HG02852 (cell line): ENCODE measurements around the gene CLHC1.
"Not testable (repeated sequence)": the region's sequence is repeated elsewhere in the genome, so short reads cannot be mapped to it uniquely, and the experiment has no call there.

Source experiments
- ATAC-seq: cut with Tn5 transposase; IDR thresholded peaks from one replicate; pipeline ENCODE4 v1.9.1; 2021; ENCODE audit warnings: mild to moderate bottlenecking, moderate library complexity; ENCODE audit not compliant: unreplicated experiment

CLHC1 gene

DNA sequence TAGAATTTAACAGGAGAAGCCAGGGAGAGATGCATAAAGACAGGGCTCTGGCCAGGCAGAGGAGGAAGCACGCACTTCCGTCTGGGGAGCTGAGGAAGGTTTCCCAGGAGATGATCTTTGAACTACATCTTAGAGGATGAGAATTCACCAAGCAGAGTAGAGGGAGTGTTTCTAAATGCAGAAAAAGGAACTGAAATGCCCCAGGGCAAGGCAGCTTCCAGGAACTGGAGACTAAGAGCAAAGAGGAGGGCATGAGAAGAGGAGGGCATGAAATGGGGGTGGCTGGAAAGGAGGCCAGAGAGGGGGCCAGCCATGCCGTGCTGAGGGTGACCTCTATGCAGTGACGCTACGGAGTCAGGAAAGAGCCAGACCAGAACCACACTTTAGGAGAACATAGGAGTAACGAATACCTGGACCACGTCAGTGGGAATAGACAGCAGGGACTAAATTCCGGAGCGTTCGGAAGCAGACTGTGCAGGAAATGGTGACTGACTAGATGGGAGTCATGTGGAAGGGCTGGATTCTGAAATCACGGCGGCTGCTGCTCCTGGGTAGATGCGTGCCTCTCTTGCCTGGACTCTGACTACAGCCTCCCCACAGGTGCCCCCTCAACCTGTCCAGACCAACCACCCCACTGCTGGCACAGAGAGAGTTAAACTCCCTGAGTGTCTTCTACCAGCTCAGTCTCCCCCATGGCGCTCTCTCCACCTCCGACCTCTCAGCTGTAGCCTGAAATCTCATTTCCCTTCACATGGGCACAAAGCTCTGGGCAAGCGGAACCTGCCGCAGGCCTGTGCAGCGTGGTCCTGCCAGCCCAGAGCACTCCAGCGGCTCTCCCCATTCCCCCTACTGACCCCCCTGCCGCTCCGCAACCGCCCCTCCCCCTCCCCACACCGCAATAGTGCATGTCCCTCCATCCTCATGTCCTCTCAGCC, 94.8 kb downstream of the CLHC1 start:
- ATAC-seq: no peak

DNA sequence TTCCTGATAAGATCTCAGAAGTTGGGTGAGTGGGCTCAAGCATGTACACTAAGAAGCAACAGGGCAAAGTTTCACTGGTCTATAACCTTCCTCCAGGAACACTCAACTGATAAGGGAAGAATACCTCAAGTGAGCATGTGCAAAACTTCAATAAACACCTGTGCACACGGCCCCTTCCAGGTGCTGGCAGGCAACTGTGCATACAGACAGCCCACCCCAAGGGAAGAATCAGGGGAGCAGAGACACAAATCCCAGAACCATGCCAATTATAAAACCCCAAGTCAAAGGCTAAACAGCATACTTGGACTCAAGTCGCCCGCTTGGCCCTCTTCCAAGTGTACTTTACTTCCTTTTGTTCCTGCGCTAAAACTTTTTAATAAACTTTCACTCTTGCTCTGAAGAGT, 96.0 kb downstream of the CLHC1 start:
- ATAC-seq: no peak

DNA sequence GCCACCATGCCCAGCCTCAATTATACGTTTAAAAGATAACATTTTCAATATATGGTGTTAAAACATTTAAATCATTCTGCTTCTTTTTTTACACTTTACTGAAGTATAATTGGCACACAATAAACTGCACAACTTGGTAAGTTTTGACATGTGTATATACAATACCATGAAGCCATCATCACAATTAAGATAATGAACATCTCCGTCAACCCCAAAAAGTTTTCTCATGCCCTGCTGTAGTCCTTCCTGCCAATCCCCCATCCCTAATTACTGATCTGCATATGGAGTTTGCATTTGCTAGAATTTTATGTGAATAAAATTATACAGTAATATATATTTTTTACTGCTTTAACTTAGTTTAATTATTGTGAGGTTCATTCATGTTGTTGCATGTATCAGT, 96.6 kb downstream of the CLHC1 start:
- ATAC-seq: no peak

DNA sequence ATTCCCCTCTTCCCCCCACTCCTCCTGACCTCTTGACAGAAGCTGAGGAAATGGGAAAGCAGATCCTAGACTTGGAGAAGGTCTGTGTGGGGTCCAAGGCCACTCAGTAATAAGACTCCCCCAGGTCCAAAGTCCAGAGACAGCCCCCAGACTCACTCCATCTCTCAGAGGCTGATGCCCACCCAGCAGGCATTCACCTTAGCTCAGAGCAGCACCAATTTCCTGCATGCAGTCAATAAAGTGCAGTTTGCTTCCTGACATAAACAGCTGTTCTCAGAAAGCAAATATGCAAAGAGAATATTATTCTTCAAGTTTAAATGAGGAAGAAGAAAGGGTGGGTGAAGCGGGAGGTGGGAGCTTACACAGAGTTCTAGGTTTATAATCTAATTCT, 97.8 kb downstream of the CLHC1 start:
- no peak for ATAC-seq

DNA sequence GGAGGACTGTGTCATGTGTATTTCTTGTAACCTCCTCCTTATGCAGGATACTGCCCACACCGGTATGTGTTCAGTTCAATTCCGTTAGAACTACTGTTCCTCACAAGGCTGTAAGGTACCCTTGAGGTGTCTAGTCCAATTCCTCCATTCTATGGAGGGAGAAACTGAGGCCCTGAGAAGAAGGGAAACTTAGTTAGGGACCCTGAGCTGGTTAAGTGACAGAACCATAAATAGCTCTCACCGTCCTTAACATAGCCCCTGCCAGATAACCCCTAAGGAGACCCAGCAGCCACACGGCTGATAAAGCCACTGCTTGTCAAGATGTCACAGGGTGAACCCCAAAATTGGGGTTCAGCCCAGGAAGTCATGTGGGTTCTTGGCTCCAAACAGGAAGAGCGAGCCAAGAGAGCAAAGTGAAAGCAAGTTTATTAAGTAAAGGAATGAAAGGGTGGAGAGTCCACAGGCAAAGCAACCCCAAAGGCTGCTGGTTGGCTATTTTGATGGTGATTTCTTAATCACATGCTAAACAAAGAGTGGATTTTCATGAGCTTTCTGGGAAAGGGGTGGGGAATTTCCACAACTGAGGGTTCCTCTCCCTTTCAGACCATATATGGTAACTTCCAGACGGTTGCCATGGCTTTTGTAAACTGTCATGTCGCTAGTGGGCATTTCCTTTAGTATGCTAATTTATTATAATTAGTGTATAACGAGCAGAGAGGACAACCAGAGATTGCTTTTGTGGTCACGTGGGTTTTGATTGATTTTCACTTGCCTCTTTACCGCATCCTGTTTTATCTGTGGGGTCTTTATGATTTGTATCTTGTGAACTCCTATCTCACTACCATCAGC, 98.4 kb downstream of the CLHC1 start:
- peak; percentile 86 for ATAC-seq

DNA sequence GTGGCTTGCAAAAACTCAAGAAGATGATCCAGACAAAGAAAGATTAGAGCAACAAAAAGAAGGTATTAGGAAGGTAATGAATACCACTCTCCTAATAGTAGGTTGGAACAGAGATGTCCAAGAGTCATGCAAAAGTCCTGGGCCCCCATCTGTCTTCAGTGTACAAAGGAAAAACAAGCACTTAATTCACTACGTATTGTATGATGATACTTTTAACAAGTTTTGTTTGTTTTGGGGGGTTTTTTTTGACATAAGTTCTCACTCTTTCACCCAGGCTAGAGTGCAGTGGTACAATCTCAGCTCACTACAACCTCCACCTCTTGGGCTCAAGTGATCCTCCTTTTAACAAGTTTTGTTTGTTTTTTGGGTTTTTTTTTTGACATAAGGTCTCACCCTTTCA, 101.2 kb downstream of the CLHC1 start:
- no peak for ATAC-seq

DNA sequence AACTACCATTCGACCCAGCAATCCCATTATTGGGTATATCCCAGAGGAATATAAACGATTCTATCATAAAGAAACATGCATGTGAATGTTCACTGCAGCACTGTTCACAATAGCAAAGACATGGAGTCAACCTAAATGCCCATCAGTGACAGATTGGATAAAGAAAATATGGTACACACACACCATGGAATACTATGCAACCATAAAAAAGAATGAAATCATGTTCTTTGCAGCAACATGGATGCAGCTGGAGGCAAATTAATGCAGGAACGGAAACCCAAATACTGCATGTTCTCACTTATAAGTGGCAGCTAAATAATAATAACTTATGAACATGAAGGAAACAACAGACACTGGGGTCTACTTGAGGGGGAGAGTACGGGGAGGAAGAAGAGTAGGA, 105.5 kb downstream of the CLHC1 start:
- ATAC-seq: not testable (repeated sequence)
